GM18909 (cell line): ENCODE measurements around the gene TOM1L2.
"Not testable (repeated sequence)": the region's sequence is repeated elsewhere in the genome, so short reads cannot be mapped to it uniquely, and the experiment has no call there.

Experiments
- ATAC-seq: cut with Tn5 transposase; IDR thresholded peaks from one replicate; pipeline ENCODE4 v1.9.1; 2021; ENCODE audit warnings: mild to moderate bottlenecking; ENCODE audit not compliant: unreplicated experiment, poor library complexity

TOM1L2 gene

GRCh38 chr17:17813055-17813724 is 159.0 kb downstream of the TOM1L2 start:
- ATAC-seq: no peak

DNA sequence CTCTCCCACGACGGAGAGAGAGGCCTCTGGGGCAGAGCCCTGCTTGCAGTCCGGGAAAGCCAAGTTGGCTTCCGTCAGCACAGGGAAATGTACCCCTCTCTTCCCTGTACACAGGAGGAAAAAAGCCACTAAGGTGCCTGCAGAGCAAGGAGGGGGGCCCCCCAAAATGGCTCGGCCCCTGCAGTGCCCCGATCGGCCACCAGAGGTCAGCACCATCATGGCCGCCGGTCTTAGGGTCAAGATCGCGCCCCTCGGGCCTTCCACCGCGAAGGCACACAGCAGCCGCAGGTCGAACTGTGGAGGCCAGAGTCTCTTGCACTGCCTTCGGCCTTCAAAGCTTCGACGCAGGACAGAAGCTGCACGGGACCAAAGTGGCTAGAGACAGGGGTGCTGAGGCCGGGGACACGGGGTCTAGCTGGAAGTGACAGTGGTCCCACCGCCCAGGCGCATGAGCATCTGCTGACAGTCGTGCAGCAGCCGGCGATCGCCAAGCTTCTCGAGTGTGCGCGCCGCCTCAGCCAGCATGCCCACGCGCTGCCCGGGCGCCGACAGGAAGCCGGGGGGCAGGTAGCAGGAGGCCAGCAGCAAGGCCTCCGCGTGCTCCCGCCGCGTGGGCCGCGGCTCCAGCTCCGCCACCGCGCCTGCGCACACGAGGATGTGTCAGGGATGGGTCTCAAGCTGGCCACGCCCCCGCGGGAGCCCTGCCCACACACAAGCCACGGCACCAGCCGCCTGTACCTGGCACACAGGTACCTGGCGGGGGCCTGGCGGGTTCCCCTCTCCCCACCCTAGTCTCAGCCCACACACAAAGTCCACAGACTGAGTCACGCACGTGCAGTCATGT is 159.8 kb downstream of the TOM1L2 start:
- ATAC-seq: no peak

DNA sequence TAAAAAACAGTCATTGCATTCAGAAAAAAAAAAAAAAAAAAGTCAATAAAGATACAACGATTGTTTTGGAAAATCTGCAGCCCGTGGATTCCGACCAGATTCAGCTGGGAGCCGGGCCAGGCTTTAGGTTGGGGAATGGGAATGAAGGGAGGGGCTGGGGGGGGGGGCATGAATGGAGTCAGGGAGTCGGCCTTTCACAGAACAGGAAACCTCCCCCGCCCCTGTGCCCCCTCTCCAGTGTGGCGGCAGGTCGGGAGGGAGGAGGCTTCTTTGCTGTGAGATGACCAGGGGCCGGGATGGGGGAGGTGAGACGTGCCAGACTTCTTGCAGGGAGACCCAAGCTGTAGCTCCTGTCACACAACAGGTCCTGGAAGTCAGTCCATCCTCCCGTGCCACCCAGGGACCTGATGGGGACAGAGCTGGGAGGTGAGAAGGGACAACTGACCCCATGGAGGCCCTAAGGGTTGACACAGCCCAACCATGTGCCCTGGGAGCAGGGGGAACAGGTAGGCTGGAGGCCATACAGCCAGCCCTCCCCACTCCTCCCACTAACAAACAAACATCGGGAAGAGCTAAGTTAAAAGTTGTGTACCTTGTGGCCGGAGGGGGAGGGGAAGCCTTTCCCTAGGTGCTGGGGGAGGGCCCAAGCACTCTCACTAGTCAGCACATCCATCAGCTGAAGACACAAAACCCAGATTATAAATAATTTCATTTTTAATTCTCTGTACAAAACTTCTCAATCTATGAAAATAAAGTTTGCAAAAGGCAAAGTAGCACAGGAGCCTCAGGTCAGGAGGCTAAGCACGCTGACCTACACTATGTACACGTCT is 160.6 kb downstream of the TOM1L2 start:
- ATAC-seq: no peak

- no peak for ATAC-seq
Observed at GRCh38 chr17:17810895-17811248, 161.3 kb downstream of the TOM1L2 start.

DNA sequence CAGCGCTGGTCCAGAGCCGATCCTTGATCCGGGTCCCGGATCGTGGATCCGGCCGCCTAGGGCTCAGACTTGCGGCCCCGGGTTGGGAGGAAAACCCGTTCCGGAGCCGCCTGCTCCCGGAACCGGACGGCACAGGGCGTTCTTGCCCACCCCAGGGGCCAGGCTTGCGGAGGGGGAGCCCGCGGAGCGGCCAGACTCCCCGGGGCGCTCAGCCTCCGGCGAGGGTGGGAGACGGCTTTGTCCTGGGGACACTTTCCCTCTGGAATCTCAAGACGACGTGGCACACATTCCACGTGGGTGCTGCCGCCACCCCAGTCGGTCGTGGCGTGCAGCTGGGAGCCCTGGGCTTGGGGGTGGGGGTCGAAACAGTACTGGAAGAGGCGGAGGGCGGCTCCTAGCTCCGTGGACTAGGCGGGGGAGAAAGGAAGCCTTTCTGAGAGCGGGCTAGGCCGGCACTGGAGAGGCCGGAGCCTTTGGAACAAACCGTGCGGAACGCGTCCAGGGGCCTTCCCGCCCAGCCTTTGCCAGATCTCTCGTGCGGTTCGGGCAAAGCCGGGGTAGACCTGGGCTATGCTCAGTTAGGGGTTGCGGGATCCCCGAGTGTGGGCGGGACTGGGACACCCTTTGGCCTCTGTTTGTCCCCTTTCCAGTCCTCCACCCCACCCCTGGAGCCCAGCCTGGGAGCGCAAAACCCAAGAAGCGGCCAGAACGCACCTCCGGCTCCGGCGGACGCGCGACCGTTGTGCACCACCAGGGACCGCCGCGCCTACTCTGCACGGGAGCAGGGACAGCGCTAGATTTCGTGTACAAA is 161.9 kb downstream of the TOM1L2 start:
- ATAC-seq: no peak

GRCh38 chr17:17809531-17810083 is 162.6 kb downstream of the TOM1L2 start:
- ATAC-seq: no peak

DNA sequence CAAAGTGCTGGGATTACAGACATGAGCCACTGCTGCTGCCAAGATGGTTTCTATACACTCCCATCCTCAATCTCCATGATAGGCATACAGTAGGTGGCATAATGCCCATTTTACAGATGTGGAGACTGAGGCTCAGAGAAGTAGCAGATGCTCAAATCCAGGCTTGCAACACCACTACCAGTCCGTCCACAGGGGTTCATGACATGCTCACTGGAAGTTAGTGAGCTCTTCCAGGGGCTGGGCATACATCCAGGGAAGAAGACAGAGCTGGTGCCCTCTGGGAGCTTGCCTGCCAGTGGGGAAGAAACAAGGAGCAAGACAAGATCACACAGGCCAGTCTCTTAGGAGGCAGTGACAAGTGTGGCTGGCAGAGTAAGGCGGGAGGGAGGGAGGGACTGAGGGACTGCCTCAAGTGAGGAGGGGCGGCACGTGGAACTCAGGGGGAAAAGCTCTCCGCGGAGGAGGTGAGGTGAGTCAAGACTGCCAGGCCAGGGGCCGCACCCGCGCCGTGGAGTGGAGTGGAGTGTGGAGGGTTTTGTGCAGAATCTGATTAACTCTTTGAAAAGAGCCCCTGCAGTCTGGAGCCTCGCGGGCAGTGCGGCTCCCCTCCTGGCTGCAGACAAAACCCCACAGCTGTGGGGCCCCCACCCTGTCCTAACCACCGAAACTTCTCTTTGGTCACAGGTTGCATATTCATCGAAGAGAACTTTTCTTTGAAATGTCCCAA is 163.3 kb downstream of the TOM1L2 start:
- ATAC-seq: peak; percentile 70

- not testable (repeated sequence) for ATAC-seq
Observed at GRCh38 chr17:17808200-17808599, 164.0 kb downstream of the TOM1L2 start.

- no peak for ATAC-seq
Observed at GRCh38 chr17:17807440-17807839, 164.8 kb downstream of the TOM1L2 start.

GRCh38 chr17:17806611-17807274 is 165.5 kb downstream of the TOM1L2 start:
- no peak for ATAC-seq

- ATAC-seq: no peak
Observed at GRCh38 chr17:17806035-17806434, 166.2 kb downstream of the TOM1L2 start.

DNA sequence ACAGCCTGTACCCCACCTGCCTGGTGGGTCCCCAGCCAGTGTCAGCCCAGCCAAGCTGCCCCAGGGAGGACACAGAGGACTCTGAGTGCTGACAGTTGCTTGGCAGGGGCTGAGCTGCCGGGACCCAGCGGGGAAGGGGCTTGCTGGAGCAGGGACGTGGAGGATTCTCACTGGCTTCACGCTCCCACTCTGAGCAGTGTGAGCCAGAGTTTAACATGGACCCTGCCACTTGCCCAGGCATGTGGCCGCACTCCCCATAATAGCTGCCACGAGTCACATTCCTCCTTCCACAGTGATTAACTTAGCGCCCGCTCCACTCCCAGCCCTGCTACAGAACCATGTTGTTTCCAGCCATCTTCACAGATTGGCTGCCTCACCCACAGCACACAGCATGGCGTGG is 166.6 kb downstream of the TOM1L2 start:
- no peak for ATAC-seq

GRCh38 chr17:17804007-17804406 is 168.2 kb downstream of the TOM1L2 start:
- ATAC-seq: no peak

DNA sequence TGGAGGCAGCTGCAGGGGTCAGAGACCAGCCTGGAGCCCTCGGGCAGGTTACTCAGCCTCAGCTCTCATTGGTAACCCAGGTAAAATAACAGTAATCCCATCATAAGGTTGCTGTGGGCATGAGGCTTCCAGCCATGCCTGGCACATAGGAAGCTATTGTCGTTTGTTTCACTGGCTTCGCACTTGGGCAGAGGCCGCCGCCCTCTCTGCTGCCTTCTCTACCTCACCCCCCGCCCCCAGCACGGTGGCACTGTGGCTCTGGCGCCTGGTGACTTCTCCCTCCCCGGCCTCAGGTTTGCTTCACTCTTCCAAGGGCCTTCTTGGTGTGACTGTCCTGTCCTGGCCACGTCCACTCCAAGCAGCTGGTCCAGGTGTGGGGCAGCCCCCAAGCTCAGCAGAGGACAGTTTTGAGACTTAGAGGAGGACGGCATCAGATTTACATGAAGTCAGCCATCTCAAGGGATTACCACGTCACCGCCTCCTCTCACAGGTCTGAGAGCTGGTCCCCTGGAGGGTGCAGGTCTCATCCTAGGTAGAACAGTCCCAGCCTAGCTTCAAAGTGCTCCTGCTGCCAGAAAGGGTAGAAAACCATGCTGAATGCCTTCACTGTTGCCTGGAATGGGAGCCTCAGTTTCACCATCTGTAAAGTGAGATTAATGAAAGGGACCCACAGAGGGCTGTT is 170.3 kb downstream of the TOM1L2 start:
- no peak for ATAC-seq

- no peak for ATAC-seq
Observed at GRCh38 chr17:17800504-17801021, 171.6 kb downstream of the TOM1L2 start.

DNA sequence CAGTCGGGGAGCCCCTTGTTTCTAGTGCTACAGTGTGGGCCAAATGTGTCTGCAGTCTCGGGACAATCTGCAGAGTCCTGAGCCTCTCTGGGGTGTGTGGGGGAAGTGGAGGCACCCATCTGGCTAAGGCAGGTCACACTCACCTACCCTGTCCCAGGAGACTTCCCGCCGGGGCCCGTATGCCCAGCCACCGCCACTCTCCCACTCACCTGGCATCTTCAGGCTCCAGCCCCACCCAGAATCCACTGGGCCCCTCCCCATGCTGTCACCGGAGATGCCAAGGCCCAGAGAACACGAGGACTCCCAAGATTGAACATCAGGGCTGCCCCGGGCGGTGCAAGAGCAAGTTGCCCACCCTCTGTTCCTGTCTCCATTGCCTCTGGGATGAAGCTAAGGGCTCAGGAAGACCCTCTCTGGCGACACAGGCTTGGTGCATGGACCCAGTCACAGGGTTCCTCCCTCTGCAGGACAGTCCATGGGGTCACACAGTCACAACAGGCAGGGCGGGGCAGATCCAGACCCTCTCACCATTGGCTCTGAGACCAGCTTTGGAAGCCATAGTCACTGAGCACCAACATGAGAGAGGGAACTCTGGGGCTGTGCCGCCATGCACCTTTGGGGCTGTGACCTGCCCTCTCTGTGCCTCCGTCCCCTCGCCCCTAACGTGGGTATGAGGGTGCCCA is 173.5 kb downstream of the TOM1L2 start:
- ATAC-seq: no peak

- no peak for ATAC-seq
Observed at GRCh38 chr17:17798010-17798556, 174.1 kb downstream of the TOM1L2 start.
